COR-L47 (cell line): ENCODE measurements around the gene ZNF367.
"Not testable (repeated sequence)": the region's sequence is repeated elsewhere in the genome, so short reads cannot be mapped to it uniquely, and the experiment has no call there.

Experiments
- DNase-seq: peaks from one replicate; lab custom pipeline; 2025; lab: John Stamatoyannopoulos, UW

Gene ZNF367

DNA sequence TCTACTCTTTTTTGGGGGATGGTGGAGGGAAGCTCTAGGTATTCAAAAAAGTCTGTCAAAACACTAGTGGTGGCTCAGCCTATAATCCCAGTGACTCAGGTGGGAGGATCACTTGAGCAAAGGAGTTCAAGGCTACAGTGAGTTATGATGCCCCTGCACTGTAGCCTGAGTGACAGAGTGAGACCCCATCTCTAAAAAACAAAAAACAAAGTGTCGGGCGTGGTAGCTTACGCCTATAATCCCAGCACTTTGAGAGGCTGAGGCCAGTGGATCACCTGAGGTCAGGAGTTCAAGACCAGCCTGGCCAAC lies 18.9 kb downstream of the ZNF367 start:
- no peak for DNase-seq

DNA sequence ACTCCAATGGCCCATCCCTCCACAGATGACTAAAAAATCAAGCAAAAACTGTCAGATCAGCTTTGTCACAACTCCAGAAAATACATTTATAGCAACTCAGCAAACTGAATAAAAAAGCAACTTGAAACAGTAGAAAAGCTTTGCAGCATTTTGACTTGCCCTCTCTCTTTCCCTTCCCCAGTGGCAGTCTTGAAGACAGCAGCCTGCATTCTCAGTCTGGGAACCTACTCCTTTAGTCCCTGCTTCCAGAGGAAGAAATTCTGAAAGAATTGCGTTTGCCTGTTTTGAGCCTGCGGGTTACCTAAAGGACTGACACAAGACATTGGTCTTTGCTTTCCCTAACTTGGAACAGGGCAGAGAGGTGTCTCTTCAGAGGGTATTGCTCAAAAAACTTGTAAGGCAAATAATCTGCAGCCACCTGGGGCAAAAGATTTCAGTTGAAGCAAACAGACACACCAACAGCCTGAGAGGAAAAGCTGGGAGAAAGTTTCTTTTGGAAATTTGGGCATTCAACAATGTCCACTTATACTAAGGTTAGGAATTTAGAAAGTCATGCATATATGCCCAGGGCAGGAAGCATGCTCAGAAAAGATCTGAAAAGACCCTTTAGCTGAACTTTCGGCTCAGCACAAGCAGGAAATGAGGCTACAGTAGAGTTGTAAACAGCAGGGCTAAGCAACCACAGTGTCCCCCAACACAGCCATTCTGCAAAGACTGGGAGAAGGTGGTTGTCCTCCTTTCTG lies 19.4 kb downstream of the ZNF367 start:
- no peak for DNase-seq

DNA sequence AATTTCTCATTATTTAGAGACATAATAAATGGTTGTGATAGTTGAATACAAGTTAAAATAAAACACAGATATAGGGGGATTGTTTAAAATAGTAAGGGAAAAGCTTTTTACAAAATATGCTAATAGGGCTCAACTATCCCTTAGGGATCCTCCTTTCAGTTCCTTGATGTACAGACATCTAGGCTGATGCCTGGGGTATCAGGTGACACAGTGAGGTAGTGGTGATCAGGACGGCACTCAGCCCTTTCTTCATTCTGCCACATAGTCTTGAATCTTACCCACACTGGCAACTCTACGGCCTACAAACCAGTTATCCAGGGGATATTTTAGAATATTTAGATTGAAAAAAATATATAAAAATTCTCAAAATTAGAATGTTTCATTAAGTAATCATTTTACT lies 22.2 kb downstream of the ZNF367 start:
- DNase-seq: no peak

DNA sequence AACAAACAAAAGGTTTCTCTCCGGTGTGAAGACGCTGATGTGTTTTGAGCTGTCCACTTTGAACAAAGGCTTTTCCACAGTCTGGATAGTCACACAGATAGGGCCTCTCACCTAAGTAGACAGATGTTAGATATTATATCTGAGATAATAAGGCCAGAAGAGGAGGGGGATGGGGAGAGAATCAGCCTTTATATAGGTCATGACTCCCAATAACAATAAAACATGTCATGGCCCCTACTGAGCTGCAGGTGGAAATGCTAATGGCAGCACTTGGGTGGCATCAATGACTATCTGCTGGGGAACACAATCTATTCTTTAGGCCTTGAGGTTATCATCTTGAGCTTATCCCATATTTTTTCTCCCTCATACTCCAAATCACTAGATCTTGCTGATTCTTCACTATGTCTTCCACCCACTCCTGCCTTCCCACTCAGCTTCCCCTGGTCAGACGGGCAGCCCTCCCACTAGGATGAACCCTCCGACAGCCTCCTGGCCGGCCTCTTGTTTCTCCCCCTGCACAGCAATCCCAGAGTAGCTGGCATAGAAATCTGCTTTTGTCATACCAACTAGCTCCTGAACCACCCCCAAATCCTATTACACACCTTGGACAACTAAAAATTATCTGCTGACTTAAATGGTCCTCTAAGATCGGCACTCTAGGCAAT lies 23.2 kb downstream of the ZNF367 start:
- no peak for DNase-seq

DNA sequence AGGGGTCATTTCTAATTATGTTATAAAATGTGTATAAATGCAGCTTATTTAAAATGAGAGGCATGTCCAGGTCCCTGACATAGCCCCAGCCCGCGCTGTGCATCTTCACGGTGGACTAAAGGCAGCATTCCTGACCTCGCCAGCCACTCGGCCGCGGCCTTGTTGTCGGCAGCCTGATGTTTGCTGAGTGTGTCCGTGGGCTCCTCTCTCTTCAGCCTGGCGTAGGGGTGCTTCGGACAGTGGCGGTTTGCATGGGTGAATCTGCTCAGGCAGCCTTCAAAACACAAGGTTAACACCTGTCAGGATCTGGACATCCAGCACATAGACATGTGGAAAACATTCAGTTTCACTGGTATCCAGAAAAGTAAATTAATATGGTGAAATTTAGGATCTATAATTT lies 25.9 kb downstream of the ZNF367 start:
- no peak for DNase-seq

DNA sequence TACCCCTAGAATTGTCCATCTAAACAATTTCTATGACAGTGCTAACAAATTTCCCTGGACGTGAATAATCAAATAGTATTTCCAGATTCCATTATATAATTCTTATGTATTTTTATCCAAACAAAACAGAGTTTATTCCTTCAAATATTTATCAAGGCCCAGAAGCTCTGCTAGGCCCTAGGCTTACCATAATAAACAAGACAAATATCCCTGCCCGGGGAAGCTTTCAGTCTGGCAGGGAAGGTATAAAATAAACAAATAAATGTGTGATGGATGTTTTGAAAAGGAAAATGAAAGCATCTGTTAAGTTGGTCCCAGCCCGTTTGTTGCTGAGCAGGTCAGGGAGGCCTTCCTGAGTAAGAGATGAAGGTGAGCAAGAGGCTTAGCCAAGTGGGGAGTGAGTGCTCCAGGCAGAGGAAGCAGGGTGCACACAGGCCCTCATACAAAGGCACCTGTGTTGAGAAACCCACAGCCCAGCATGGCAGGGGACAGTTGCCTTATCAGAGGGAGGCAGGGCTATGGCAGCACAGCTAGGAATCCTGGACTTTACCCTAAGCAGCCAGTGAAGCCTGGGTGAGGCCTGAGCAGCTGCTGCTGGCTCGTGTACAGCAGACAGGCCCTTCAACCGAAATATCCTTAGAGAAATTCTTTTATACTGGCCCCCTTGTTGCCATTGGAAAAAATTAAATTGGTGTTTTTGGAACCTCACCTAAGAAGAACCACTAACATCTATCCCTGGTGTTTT lies 27.0 kb downstream of the ZNF367 start:
- DNase-seq: no peak

DNA sequence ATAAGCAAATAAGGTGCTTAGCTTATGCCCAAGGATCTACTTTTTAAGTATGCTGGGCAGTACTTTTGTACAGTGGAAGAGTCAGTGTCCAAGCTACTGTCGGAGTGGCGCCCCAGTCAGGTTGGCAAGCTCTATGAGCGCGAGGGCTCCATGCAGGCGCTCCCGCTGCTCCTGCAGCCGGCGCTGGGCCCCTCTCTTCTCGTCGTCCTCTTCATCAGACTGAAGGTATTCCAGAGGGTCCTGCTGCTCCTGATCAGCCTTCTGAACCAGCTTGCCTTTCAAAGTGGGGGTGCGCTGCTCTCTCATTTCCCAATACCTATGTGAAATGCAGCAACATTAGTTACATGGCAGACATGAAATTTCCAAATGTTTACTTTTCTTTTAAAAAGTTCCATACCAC lies 30.0 kb downstream of the ZNF367 start:
- DNase-seq: no peak

DNA sequence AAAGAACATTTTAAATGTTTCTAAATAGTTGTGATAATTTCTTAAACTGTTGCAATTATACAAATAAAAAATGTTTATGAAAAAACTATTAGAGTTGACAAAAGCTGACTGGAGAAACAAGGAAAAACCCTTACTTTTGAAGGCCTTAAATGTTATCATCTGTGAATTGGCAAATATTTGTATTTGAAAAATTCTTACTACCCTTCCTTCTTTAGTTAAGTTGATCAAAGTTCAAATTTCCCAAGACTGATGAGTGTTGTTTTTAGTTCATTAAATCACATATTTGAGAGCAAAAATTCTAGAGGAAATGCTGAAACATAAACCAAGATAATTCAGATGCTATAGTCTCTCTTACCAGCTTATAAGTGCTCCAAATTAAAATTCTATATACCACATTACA lies 32.0 kb downstream of the ZNF367 start:
- DNase-seq: no peak

DNA sequence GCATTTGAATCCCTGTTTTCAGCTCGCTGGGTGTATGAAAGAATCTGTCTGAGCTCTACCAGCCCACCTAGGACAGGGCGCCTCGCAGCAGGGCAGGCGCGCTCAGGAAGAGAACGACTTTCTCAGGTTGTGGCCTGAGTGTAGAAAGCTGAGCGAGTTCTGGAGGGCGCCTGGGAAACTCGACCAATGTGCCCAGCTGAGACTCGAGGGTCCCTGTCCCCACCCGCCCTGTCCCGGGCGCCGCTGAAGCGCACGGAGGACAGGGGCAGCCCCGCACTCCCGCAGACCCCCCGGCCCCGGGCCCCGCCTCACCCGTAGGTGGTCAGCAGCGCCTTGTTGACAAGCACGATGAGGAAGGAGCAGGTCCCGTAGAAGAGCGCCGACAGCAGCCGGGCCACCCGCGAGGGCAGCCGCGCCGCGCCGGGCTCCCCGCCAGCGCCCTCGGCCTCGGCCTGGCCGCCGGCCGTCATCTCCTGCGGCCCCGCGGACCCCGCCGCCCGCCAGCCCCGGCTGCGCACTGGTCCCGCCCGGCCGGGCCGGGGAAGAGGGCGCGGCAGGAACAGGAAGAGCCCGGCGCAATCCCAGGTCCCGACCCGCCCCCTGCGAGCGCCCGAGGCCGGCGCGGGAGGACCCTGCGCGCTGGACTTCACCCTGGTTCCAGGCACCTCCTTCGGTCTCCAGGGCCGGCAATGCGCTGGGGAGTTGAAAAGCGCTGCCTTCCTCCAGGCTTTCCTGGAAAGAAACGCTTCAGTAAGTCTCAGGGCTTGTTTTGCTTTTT lies 34.8 kb downstream of the ZNF367 start, which contains the start of gene SLC35D2:
SLC35D2 (minus strand) TSS at position 547 of the 778 bp plus-strand sequence; CDS start at position 470, 77 bp downstream.
- DNase-seq: no peak

DNA sequence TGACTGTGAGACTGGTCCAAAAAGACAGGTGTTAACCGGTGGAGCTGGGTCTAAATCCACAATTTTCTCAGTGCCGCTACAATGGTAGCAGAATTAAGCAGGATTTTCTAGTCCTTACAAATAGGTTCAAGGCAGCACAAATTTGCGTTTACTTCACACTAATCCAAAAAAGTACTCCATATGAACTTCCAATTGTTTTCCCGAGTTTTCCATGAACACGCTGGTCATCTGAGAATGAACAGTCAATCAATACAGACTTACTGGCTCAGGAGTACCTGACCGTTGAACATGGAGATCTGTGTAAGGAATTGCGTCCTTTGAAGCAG lies 35.4 kb downstream of the ZNF367 start:
- no peak for DNase-seq

DNA sequence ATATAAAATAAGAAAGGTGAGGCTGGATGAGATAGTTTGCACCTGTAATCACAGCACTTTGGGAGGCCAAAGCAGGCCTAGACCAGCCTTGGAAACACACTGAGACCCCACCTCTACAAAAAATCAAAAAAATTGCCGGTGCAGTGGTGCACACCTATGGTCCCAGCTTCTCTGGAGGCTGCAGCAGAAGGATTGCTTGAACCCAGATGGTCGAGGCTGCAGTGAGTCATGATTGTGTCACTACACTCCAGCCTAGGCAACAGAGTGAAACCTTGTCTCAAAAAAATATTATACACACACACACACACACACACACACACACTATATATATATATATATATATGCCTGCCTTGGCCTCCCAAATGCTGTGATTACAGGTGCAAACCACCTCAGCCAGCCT lies 36.0 kb downstream of the ZNF367 start:
- no peak for DNase-seq

DNA sequence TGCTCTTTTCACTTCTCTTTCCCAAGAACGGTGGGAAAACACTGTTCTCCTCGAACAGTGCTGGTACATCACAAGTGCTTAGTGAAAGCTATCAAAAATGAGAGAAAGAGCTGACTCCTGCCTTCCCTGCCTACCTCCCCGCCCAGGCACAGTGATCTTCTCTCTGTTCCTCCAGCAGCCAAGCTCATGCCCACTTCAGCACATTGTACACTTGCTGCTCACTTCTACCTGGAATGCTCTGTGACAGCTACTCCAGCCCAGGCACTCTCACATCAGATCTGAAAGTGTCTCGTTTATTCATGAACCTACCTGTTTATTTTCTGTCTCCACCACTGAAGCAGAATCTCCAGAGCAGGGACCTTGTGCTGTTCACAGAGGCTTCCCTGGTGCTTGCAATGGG lies 36.5 kb downstream of the ZNF367 start:
- DNase-seq: no peak

DNA sequence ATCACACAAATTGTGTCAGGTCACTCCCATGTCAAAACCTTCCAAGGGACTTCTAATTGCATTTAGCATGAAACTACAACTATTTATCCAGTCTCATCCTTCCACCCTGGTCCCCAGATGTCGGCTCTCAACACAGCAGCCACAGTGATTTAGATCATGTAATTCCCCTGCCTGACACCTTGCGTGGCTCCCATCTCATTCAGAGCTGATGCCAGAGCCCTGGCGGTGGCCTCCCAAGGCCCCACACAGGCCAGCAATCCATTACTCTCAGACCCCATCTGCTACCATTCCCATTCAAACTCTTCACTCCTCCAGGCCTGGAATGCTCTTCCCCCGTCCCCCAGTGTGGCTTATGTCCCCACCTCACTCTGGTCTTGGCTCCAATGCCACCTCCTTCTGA lies 37.0 kb downstream of the ZNF367 start:
- DNase-seq: no peak

DNA sequence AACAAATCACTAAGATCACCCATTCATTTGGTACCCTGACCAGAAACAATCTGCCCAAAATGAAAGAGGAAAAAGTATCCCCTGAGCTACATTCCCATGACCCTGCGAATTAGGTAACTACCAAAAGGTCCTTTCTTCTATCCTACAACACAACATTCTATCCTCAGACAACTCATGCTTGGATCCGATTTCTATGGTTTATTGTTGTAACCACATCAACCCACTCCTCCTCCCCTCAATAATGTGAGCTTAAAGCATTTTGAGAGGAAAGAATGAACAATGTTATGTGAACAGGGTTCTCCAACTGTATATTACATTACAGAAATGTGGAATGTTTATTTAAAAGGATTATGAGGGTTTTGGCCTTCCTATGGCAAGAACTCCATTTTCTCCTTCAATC lies 38.7 kb downstream of the ZNF367 start:
- DNase-seq: no peak

DNA sequence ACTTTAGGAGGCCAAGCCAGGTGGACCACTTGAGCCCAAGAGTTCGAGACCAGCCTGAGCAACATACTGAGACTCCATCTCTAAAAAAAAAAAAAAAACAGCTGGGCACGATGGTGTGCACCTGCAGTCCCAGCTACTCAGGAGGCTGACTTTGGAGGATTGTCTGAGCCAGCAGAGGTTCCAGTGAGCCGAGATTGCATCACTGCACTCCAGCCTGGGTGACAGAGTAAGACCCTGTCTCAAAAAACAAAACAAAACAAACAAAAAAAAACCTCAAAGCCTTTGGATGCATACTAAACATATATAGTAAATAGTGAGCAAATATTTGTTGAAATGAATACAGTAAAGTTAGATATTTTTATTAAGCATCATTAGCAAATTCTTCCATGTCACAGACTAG lies 40.0 kb downstream of the ZNF367 start:
- DNase-seq: no peak

DNA sequence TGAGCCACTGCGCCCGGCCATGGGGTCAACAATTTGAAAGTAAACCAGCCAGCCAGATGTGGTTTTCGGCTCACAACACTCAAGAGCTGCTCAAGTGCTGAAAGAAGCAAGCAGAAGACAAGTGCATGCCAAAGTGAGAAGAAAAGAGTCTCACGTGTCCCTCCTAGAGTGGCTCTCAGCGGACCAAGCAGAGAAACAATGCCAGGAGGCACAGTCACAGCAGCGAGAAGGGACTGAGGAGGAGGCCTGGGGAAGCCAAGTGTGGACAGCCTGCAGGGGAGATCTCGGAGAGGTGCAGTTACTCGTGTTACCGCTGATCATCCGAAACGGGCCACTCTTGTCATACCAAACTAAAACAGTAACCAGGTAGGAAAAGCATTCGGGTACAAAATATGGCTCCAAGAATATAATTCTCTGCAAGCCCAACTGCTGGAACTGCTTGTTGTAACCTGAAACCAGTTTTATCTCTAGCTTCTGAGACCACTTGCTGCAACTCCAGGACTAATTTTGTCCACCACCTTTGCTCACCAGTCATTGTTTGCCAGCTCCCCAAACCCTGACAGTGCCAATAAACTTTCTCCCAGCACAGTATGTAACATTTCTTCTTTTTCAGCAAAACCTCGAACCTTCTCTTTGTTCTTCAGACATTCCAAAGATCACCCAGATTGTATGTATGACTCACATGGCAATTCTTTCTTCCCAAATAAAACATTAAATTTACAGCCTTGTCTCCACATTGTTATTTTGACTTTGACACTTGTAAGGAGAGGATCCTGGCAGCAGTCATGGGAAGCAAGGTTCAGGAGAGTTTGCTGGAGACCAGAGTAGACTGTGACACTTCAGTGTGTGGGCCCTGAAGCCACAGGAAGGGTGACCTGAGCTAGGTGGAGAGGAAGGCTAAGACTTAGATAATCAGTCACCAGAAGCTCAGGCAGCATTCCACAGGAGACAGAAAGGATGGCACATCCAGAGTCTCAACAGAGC lies 41.0 kb downstream of the ZNF367 start:
- DNase-seq: no peak

DNA sequence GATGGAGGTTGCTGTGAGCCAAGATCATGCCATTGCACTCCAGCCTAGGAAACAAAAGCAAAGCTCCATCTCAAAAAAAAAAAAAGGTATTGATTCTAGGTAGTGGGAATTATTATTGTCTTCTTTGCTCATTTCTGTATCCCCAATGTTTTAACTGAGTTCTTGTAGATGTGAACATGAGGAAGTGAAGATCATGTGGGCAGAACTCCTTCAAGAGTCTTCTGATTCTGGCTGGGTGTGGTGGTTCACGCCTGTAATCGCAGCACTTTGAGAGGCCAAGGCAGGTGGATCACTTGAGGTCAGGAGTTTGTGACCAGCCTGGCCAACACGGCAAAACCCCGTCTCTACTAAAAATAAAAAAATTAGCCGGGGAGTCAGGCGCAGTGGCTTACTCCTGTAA lies 42.7 kb downstream of the ZNF367 start:
- not testable (repeated sequence) for DNase-seq

DNA sequence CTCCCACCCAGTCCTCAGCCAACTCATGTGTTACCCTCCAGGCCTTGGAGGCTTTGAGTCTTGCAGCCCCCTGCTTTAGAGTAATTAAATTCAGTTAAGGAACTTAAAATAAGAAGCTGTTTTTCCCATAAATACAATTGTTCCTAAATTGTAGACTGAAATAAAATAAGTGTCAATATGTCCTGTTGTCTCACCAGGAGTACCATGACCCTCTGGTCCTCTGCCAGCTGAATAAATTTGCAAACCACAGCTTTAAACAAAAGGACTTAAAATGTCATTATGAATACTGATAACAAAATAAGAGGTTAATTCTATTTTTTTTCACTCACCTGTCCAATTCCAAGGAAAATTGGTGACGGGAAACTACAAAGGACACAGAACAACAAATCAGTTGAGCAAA lies 50.2 kb downstream of the ZNF367 start:
- no peak for DNase-seq

DNA sequence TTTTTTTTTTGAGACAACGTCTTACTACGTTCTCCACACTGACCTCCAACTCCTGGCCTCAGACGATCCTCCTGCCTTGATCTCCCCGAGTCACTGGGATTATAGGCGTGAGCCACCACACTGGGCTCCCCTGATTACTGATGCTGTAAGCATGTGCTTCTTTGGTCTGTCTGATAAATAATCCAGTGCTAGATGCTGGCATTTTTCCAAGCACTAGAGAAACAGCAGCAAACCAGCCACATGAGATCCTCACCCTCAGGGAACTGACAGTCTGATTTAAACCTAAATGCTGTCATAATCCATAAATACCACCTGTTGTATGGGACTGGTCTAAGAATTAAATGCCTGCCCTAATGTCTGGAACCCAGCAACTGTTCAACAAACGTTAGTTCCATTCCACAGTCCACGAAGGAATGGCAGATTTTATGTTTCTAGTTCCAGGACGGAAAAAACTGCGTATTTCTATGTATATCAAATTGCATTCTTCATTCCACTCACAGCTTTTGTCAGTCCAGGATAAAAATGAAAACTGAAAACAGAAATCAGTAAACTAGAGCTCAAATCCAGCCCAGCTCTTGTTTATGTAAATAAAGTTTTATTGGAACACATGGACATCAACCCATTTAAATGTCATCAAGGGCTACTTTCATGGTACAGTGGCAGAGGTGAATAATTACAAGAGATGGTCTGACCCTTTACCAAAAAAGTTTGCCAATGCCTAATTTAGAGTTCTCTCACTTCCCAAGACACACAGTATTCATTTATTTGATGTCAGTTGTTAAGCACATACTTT lies 54.8 kb downstream of the ZNF367 start:
- DNase-seq: no peak

DNA sequence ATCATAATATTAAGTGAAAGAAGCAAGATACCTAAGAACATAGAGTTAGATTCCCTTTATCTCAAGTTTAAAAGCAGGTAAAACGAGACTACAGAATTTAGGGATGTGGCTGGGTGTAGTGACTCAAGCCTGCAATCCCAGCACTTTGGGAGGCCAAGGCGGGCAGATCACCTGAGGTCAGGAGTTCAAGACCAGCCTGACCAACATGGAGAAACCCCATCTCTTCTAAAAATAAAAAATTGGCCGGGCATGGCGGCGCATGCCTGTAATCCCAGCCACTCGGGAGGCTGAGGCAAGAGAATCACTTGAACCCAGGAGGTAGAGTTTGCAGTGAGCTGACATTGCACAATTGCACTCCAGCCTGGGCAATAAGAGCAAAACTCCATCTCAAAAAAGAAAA lies 56.1 kb downstream of the ZNF367 start:
- DNase-seq: not testable (repeated sequence)

DNA sequence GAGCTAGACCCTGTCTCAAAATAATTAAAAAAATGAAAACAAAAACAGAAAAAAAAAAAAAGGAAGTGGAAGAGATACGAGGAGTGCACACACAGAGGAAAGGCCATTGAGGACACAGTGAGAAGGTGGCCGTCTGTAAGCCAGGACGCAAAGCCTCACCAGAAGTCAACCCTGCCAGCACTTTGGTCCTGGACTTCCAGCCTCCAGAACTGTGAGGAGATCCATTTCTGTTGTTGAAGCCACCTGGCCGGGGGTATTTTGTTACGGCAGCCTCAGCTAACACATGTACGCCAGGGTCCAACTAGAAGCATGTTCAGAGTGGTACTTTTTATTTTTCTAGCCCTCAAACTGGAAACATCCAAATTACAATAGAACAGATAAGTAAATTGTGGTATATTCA lies 56.5 kb downstream of the ZNF367 start:
- DNase-seq: no peak
